ENCODE results near the gene RYR3.
"Not testable (repeated sequence)": the region's sequence is repeated elsewhere in the genome, so short reads cannot be mapped to it uniquely, and the experiment has no call there.

Gene RYR3

DNA sequence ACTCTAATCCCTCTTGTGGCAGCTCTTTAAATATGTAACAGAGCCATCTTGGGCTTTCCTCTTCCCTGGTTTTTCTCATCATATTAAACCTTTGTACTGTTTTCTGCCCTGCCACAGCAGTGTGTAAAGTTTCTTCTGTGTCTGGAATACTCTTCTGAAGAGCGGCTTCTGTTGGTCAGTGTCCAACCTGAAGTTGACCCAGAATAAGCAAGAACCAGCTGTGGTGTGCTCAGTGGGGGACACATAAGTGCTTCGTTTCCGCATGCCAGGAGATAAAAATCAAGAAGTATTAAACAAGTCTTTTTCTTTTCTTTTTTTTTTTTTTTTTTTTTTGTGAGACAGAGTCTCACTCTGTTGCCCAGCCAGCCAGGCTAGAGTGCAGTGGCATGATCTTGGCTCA, 484.3 kb downstream of the RYR3 start:
- DNase-seq: no peak

GRCh38 chr15:33797651-33798050, 486.9 kb downstream of the RYR3 start:
- DNase-seq: no peak

GRCh38 chr15:33801954-33802353, 491.2 kb downstream of the RYR3 start:
- no peak for DNase-seq

DNA sequence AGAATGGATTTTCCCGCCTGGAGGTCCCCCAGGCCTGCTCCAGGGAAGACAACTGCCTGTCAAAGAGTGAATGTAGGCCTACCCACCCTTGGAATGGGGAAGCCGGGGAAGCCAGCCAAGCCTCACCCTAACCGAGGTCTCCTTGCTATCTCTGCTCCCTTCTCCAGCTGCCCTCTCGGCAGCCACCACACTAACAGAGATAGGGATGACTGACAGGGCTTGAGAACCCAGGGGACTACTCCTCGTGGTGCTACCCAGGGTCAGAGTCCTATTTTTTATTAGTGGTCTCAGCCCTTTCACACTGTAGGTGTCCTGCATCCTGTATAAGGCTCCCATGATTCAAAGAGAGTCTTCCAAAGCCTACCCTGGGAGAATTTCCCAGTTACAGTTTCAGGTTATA, 496.9 kb downstream of the RYR3 start:
- DNase-seq: no peak

- DNase-seq: no peak
Observed at GRCh38 chr15:33808720-33809457, 498.1 kb downstream of the RYR3 start.

DNA sequence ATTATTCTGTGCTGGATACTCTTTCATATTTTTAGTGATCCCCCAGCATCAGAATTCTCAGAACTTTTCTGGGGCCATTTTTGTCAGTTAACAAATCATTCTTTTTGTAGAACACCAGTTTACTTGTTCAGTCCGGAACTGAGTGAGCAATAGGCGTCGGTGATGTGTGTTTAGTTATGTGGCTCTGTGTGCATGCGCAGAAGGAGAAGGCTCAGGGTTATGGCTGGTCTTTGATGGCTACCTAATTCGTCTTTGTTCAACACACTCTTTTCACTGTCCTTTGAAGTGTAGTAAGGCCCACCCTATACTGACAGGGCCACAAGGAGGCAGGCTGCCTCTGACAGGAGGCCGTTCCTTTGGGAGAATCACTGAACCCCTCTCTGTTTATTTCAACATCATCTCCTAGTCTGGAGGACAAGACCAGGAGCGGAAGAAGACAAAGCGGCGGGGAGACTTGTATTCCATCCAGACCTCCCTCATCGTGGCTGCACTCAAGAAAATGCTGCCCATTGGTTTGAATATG, 499.4 kb downstream of the RYR3 start:
- DNase-seq: no peak

DNA sequence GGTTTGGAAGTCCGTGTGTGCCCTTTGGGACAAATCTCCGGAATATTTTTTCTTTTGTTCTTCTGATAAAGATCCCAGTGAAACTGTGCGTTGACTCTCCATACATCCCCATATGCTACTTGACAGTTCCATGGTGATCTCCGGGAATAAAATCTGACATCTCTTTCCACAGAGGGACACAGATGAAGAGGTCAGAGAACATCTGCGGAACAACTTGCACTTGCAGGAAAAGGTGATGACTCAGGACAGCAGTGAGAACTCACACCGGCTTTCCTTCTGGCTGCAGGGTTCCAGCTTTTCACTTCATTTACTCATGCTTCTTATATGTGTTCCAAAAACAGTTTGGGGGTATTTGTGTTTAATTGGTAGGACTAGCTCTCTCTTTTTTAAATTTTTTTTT, 500.0 kb downstream of the RYR3 start:
- no peak for DNase-seq

DNA sequence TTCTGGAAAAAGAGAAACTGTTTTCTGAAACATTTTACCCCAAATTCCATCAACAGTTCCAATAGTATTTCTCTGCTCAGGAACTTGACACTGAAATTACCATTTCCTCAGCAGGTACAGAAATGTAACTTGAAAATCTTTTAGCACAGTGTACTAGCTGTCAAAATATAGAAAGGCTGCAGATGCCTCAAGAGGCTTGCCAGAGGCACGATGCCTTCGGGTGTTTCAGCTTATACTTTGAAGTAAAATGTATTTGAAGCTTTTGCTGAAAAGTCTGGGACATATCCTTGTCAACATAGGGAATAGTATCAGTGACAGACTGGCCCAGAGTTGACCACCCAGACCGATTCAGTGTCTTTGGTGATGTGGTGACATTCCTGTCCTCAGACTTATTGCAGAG, 503.1 kb downstream of the RYR3 start:
- DNase-seq: no peak

DNA sequence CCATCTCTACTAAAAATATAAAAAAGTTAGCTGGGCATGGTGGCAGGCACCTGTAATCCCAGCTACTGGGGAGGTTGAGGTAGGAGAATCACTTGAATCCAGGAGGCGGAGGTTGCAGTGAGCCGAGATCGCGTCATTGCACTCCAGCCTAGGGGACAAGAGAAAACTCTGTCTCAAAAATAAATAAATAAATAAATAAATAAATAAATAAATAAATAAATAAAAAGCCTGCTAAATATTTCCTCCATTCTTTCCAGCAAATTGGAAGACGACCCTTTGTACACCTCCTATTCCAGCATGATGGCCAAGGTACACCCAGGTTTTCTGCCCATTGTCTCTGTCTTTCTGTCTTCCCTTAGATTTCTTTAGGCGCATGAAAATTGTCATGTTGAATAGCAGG, 508.7 kb downstream of the RYR3 start:
- not testable (repeated sequence) for DNase-seq

- DNase-seq: no peak
Observed at GRCh38 chr15:33822479-33822878, 511.7 kb downstream of the RYR3 start.

GRCh38 chr15:33823119-33823518, 512.4 kb downstream of the RYR3 start:
- no peak for DNase-seq

DNA sequence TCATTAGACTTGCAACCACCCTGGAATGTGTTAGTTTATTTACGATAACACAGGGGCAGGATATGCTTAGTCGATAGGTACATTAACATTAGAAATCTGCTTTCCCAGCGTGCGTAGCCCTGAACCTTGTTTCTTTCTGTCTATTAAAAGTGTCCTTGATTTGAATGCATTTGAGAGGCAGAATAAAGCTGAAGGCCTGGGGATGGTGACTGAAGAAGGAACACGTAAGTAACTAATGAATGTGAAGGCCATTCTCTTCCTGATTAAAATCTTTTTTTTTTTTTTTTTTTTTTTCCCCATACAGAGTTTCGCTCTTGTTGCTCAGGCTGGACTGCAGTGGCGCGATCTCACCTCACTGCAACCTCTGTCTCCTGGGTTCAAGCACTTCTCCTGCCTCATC, 514.7 kb downstream of the RYR3 start:
- no peak for DNase-seq

GRCh38 chr15:33826201-33826600, 515.4 kb downstream of the RYR3 start:
- DNase-seq: no peak

DNA sequence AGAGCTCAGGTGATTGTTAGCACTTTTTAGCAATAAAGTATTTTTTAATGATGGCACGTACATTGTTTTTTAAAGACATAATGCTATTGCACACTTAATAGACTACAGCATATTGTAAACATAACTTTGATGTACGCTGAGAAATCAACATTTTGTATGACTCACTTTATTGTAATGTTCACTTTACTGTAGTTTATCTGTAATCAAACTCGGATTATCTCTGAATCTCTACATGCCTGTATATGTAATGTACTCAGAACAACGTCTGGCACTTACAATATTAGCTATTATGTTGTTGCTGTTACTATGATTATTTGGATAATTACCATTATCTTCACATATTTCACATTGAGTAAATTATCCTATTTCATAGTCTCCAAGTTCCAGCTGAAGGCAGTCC, 519.6 kb downstream of the RYR3 start:
- DNase-seq: no peak

GRCh38 chr15:33831646-33832045, 520.9 kb downstream of the RYR3 start:
- DNase-seq: no peak

GRCh38 chr15:33834892-33835743, 524.4 kb downstream of the RYR3 start:
- DNase-seq: no peak

- no peak for DNase-seq
Observed at GRCh38 chr15:33837294-33837693, 526.5 kb downstream of the RYR3 start.

GRCh38 chr15:33839540-33839939, 528.8 kb downstream of the RYR3 start:
- DNase-seq: no peak

DNA sequence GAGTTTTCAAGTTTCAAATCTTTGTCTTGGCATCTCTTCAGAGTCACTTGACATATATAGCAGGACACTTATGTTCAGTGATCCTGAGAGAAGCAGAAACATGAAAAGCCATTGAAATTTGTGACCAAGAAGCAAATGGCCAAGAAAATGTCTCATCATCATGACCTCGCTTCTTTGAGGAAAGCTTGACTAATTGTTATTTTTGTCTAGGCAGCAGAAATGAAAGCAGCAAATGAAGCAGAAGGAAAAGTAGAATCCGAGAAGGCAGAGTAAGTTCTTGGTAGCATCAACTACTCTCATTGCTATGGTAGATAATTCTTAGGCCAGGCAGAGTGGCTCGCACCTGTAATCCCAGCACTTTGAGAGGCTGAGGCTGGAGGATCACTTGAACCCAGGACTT, 529.8 kb downstream of the RYR3 start:
- DNase-seq: no peak

- DNase-seq: no peak
Observed at GRCh38 chr15:33844186-33844585, 533.4 kb downstream of the RYR3 start.

DNA sequence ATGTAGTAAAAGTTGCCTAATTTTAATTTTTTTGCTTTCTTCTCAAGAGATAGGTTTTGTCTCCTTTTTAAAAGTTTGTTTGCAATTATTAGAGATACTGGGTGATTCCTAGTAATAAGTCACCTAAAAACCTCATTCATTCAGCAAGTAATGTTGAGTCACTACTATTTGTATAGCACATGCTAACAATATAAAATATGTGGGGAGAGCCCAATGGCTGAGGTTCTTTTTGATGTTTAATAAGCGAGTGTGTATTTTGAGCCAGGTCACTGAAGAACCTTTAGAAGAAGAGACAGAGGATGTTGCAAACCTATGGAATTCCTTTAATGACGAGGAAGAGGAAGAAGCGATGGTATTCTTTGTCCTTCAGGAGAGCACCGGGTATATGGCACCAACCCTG, 533.8 kb downstream of the RYR3 start:
- no peak for DNase-seq

- no peak for DNase-seq
Observed at GRCh38 chr15:33846142-33846541, 535.4 kb downstream of the RYR3 start.

DNA sequence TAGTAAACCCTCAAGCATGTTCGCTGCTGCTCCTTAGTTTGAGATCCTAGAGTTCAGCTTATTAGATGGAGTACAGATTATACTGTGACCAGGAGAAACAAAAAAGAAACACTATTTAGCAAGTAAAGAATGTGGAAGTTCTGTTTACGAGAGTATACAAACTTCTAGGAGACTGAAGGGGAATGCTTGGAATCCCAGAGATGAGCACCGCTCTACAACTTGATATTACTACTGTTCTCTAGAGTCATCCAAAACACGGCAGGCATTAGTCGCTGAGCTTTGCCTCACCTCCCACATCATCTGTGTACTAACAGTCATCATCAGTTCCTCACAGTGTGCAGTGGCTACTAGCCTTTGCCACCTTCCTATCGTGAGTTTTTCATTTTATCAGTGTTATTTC, 536.1 kb downstream of the RYR3 start:
- no peak for DNase-seq

GRCh38 chr15:33848011-33848410, 537.2 kb downstream of the RYR3 start:
- no peak for DNase-seq
